ENCODE measurements around the gene KDM4B. TPM values are rescaled to one million over a fixed set of nuclear protein-coding genes. Genes with fewer than 3 reads are reported as not detected.
"Not testable (repeated sequence)": the region's sequence is repeated elsewhere in the genome, so short reads cannot be mapped to it uniquely, and the experiment has no call there.

The KDM4B gene
- total RNA-seq, 1 experiment from 2014 or later, result 29.2 TPM

DNA sequence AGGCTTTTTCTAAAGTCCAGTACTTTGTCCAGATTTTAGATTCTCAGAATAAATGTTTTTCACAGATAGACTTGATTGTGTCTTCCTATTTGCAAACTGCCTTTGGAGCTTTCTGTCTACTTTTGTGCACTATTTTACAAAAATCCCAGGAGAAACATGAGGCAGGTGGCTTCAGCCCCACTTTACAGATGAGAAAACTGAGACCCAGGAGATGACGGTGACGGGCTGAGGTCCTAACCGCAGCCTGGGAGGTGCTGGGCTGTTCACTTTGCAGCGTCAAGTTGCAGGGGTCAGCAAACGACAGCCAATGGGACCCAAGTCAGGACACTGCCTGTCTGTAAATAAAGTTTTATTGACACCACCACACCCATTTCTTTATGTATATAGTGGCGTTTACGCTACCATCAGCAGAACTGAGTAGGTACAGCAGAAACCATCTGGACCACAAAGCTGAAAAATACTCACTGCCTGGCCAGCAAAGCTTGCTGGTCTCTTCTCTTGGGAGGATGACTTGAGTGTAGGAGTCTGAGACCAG is 6.8 kb upstream of the KDM4B start:
- no peak for DNase-seq (ENCODE audit: low read depth)
- in situ Hi-C loops (cut with HindIII; ENCODE audit: low pct_unique_long_range_greater_than_20kb, low sequenced_read_pairs), result no loop called here

DNA sequence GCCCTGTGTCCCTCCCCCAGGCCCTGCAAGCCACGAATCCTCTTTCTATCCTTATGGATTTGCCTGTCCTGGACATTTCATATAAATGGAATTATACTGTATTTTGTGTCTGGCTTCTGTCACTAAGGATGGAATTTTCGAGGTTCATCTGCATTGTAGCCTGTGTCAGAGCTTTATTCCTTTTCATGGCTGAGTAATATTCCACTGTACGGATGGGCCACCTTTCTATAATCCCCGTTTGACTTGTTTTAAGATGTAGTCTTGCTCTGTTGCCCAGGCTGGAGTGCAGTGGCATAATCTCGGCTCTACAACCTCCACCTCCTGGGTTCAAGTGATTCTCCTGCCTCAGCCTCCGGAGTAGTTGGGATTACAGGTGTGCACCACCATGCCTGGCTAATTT is 3.9 kb upstream of the KDM4B start:
- DNase-seq (ENCODE audit: low read depth), result no peak
- in situ Hi-C loops (cut with HindIII; ENCODE audit: low pct_unique_long_range_greater_than_20kb, low sequenced_read_pairs), result no loop called here

DNA sequence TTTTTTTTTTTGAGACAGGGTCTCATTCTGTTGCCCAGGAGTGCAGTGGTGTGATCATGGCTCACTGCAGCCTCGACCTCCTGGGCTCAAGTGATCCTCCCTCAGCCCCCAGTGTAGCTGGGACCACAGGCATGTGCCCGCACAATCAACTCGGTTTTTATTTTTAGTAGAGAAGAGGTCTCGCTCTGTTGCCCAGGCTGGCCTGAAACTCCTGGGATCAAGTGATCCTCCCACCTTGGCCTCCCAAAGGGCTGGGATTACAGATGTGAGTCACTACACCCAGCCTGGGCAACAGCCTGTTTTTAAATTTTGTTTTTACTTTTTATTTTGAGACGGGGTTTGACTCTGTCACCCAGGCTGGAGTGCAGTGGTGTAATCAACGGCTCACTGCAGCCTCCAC is 2.3 kb upstream of the KDM4B start:
- peak; percentile 69 for DNase-seq (ENCODE audit: low read depth)
- in situ Hi-C loops (cut with HindIII; ENCODE audit: low pct_unique_long_range_greater_than_20kb, low sequenced_read_pairs), result no loop called here

DNA sequence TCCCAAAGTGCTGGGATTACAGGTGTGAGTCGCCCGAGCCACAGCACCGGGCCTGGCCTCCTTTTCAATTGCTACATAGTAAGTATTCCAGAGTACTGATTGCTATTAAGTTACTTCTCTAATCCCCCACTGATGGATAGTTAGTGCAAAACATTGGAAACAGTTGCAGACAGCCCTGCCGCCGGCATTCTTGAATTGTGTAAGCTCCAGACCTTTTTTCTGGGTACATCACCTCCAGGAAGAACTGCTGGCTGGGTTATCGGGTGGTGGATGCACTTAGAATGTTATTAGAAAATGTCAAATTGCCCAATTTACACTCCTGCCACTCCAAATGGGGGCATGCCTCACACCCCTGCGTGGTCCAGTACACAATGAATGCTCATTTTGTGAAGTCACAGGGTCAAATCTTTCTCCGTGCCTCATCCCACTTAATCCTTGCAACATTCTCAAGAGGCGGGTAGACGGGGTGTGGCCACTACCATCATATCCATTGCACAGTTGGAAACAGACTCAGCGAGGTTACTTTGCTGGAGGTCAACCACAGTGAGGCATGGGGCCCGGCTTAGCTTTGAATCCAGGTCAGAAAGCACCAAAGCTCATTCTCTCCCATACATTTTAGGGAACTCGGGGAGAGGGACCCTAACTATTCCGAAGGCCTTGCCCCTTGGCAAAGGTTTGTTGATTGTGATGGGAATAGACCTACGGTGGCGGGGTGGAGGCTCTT is 1.0 kb upstream of the KDM4B start:
- DNase-seq (ENCODE audit: low read depth), result peak; percentile 52

DNA sequence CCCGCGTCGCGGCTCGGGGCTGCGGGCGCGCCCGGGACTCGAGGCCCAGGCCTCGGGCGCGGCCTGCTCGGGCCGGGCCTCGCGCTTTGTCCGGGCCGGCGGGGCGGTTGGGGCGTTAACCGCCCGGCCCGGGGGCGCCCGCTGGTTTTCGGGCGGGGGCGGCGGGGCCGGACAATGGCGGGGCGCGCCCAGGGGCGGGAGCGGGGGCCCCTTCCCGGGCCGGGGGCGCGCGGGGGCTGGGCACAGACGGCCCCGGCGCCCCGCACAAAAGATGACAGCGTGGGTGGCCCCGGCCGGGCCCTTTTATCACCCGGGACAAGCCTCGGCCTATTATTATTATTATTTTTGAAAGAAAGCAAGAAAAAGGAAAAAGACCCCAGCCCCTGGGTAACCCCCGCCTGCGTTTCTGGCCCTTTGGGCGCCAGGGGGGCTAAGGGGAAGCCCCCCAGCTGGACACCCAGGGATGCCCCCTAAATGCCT is 419 bp downstream of the KDM4B start:
- no peak for DNase-seq (ENCODE audit: low read depth)
- in situ Hi-C loops (cut with HindIII; ENCODE audit: low pct_unique_long_range_greater_than_20kb, low sequenced_read_pairs), result no loop called here

More for the DNA sequence above, 1.0 kb upstream of the KDM4B start:
- in situ Hi-C loops (cut with HindIII; ENCODE audit: low pct_unique_long_range_greater_than_20kb, low sequenced_read_pairs), result no loop called here

DNA sequence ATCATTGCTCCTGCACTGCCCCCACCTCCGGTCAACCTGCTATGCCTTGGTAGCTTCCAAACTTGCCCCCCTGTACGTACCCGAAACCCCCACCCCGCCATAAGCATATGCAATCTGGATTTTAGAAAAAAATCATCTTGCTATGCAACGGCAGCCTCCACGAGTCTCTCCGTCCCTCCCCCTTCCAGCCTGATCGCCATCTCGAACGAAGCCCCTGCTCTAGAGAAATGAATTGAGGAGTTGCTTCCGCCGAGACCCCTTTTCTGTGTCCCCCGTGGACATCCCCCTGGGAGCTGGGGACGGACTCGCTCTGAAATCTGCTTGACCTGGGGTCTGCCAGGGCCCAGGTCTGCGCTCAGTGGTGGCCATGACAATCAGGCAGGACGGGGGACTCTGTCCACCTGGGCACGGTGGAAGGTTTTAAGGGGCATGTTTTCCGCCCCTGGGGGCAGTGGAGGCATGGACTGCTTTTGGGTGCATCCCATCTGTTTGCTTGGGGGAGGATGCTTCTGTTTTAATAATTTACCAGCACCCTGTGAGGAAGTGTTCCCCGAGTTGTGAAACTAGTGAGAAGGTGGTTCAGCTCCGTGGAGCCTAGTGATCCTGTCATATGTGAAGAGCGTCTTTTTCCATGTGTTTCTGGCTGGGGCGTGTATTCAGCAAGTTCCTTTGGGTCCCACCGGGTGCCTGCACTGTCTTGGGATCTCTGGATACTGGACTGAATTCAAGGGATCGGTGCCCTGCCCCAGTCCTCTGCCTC is 1.0 kb downstream of the KDM4B start:
- peak; percentile 31 for DNase-seq (ENCODE audit: low read depth)
- in situ Hi-C loops (cut with HindIII; ENCODE audit: low pct_unique_long_range_greater_than_20kb, low sequenced_read_pairs), result no loop called here

DNA sequence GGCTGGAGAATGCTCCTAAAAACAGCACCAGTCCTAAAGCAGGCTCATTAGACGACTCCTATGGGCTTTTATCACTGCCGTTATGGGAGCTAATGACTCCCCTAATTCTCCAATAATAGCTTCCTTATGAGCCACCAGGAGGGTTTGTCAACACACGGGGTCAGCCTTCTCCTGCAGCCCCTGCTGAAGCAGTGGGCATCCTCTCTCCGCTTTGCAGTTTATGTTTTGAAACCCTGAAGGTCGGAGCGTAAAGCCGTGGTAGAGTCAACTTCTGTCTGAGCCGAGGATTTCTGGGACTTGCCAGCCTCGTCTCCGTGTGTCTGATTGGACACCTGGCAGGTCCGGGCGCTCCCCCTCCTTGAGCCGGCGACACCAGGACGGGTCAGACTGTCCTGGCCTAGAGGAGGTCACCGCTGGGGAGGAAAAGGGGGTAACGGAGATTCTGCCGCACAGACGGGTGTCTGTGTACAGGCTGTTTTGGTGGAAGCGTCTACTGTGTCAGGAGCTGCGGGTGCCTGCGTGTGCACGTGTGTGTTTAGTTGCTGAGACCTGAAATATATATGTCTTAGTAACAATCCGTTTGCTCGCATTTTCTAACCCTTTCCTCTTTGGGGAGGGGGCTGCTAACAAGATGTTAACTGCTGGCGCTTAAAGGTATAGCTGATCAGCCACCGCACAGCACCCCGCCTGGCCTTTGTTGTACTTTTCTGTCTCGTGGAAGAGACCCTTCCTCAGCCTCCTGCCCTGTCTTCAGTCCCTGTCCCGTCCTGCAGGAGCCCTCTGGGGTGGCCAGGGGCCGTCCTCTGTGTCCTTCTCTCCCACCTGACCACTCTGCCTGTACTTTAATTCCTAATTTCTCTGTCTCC is 1.9 kb downstream of the KDM4B start:
- DNase-seq (ENCODE audit: low read depth), result peak; percentile 48
- in situ Hi-C loops (cut with HindIII; ENCODE audit: low pct_unique_long_range_greater_than_20kb, low sequenced_read_pairs), result no loop called here

DNA sequence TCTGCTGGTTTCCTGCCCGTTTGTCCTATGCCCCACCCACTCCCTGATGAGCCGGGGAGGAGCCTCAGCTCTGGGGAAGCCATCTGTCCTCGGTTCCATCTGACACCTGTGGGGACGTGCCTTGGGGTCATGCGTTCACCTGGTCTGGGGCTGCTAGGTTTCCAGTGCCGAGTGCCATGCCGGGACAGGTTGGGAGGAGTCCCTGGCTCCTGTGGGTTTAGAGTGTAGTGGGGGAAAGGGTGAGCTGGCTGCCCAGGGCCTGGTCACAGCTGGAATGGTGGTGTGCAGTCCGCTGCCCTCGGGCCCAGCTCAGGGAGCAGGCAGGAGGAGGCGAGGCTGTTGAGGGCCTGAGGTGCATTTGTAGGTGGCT is 2.5 kb downstream of the KDM4B start:
- DNase-seq (ENCODE audit: low read depth), result peak; percentile 58
- in situ Hi-C loops (cut with HindIII; ENCODE audit: low pct_unique_long_range_greater_than_20kb, low sequenced_read_pairs), result no loop called here

DNA sequence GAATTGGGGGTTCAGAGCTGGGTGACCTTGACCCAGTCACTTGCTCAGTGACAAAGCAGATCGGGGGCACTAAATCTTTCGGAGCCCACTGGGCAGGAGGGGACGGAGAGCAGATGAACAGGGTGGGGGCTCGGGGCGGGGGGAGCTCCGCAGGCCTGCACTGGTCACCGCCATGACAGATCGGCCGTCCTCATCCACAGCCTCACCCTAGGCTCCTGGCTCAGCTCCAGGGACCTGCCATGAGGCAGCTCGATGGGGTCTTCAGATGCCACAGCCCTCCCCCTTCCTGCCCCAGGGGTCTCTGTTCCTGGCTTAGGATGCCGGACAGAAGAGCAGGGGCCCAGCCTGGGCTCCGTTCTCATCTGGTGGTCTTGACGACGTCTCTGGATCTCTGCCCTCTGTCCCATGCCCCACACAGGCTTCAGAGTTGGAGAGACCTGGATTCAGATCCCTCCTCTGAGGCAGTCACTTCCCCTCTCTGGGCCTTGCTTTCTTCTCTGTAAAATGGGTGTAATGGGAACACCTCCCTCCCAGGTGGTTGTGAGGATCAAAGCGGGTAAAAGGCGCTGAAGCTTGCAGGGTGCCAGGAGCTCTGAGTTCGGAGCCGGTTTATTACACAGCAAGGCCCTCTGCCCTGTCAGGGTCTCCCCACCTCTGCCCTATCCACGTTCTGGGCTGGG is 3.0 kb downstream of the KDM4B start:
- in situ Hi-C loops (cut with HindIII; ENCODE audit: low pct_unique_long_range_greater_than_20kb, low sequenced_read_pairs), result no loop called here
- DNase-seq (ENCODE audit: low read depth), result no peak

DNA sequence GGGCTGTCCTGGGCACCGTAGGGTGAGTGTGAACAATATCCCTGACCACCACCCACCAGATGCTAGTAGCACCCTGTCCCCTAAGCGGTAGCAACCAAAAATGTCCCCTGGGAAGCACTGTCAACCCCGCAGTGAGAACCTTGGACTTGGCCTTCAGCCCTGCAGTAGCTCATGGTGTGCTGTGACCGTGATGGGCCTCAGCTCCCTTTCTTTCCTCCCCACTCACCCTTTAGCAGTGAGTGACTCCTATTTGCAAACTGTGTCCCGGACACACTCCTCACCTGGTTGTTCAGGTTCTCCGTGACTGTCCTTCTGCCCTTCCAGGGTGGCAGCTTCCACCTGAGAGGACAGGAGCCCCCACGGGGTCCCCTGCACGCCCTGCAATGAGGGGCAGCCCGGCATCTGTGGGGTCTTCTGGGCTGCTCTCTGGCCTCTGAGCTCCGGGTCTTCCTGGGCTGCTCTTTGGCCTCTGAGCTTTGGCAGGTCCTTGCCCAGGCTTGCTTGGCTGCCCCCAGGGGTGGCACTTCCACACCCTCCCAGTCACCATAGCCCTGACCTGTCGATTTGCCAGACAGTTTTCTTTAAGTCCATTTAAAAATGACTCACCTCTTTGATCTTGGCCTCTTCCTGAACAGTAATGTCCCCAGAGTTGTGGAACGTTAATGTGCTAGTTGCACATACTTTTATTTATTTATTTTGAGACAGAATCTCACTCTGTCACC is 3.8 kb downstream of the KDM4B start:
- in situ Hi-C loops (cut with HindIII; ENCODE audit: low pct_unique_long_range_greater_than_20kb, low sequenced_read_pairs), result no loop called here
- peak; percentile 71 for DNase-seq (ENCODE audit: low read depth)

DNA sequence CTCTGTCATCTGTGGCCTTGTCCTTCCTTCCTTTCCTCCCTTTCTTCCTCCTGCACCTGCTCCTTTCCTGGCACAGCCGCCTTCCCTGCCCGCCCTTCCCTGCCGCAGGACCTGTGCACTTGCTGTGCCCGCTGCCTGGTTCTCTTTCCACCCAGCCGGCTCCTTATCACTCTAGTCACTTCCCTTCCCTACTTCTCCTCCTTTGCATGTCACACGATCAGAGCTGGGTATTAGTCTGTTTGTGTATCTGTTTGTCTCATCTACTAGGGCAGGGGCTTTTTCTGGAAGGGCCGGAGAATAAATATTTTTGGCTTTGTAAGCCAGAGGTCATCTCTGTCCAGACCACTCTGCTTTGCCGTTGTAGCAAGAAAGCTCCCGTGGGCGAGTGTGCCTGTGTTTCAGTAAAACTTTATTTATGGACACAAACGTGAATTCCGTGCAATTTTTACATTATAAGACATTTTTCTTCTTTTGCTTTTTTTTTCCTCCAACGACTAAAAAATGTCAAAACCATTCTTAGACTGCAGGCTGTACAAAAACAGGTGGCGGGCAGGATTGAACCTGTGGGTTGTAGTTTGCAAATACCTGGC is 6.1 kb downstream of the KDM4B start:
- in situ Hi-C loops (cut with HindIII; ENCODE audit: low pct_unique_long_range_greater_than_20kb, low sequenced_read_pairs), result no loop called here
- no peak for DNase-seq (ENCODE audit: low read depth)

DNA sequence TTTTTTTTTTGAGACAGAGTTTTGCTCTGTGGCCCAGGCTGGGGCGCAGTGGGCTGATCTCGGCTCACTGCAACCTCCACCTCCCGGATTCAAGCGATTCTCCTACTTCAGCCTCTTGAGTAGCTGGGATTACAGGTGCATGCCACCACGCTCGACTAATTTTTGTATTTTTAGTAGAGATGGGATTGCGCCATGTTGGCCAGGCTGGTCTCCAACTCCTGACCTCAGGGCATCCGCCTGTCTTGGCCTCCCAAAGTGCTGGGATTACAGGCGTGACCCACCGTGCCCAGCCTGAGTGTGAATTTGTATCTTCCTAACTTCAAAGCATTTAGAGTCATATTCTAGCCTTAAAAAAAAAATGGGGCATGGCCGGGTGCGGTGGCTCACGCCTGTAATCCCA is 6.7 kb downstream of the KDM4B start:
- DNase-seq (ENCODE audit: low read depth); in situ Hi-C loops (cut with HindIII; ENCODE audit: low pct_unique_long_range_greater_than_20kb, low sequenced_read_pairs): not testable (repeated sequence)

DNA sequence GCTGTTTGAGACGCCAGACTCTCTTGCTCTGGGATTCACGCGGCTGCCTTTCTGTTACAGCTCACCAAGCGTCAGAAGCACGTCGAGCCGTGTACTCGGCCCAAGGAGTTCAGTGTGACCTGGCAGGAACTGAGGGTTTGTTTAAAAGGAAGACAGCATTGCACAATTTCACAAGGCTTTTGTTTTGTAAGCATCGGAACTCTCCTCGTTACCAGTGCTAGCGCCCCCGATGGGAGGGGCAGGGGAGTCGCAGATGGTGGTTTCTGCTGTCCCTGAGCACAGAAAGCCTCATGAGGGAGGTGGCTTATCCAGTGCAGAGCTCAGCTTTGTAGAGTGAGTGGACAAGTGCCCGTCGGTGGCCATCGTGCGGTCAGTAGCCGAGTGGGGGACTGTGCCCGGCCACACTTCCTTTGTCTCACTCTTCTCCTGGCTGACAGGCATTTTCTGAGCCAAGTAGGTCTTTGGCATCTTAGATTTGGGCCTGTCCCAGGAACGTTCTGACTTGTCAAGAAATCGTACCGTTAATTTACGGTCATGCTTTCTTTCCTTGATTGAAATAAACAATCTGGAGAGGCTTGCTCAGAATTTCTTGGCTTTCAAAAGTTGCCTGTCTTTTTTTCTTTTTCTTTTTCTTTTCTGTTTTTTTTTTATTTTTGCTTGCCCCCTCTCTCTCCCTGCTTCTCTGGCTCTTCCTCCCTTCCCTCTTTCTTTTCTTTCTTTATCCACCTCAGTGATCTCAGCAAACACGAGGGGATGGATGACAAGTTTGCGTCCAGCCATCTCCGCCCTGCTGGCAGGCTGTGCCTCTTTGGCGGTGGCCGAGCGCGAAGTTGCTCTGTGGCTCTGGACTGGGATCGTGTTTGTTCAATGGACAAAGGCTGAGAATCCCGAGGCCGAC is 7.7 kb downstream of the KDM4B start:
- DNase-seq (ENCODE audit: low read depth), result peak; percentile 57
- in situ Hi-C loops (cut with HindIII; ENCODE audit: low pct_unique_long_range_greater_than_20kb, low sequenced_read_pairs), result no loop called here

DNA sequence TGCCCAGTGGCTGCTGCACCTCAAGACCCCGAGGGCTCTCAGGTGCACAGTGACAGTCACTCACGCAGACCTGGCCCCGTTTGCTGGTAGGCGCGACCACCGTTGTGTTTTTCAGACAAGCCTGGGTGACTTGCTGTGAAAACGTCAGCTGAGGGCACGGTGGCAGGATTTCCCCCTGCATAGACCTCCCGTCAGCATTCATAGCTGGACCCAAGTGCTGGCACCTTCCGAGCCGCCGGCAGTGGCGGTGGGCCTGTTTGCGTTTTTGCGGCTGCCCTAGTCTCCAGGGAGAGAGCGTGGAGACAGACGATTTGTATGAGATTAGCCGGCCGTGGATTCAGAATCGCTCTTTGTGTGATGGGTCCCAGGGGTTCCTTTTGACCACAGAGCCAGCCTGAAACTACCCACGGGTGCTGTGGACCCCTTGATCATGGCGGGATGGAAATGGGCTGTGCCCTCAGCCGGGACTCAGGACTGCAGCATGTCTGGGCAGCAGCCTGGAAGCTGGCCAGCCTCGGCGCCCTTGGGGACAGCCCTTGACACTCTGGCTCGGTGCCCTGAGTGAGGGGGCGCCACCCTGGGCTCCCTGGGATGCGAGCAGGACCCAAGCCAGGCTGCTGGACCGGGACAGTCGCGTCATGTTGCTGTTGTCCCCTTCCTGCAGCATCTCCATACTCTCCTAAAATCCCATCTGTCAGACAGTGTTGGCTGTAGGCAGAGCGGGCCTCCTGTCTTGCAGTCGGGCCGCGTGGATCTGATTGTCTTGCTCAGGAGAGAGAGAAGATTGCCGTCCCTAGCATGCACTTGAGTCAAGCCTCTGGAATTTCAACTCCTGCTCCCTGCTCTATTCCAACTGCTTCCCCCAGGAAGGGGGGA is 8.6 kb downstream of the KDM4B start:
- DNase-seq (ENCODE audit: low read depth), result peak; percentile 39
- in situ Hi-C loops (cut with HindIII; ENCODE audit: low pct_unique_long_range_greater_than_20kb, low sequenced_read_pairs), result no loop called here

DNA sequence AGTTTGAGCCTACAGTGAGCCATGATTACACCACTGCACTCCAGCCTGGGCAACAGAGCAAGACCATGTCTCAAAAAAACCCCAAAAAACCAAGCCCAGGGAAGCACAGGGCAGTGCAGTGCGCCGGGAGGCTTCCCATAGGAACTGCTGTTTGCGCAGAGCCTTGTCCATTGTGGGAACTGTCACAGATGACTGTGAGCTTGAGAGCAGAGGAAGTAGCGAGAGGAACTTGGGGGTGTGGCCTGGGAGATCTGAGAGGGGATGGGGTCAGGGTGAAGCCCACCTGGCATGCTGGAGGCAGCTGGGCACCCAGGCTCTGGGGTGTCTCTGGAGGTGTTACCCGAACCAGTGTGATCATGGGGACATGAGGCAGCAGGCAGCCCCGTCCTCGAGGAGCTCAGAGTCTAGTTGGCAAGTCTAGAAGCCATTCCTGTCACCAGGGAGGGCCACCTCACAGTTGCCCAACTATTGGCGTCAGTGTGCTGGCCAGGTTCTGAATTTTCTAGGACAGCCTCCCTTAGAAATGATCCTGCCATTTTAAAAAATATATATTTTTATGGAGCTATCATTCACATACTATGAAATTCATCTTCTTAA is 10.4 kb downstream of the KDM4B start:
- DNase-seq (ENCODE audit: low read depth), result no peak
- in situ Hi-C loops (cut with HindIII; ENCODE audit: low pct_unique_long_range_greater_than_20kb, low sequenced_read_pairs), result no loop called here

Data from Caki2 (cell line).